H1 (cell line): ENCODE measurements around the gene GMEB2. TPM values are rescaled to one million over a fixed set of nuclear protein-coding genes. Genes with fewer than 3 reads are reported as not detected.

Source experiments
- BCL11A ChIP-seq, 2 experiments: IDR thresholded peaks; one replicate each; pipeline ENCODE4 v1.6.1; 2011; ENCODE audit warnings: low read depth in 2 of 2, low read length in 2 of 2, mild to moderate bottlenecking in 2 of 2
- CHD7 ChIP-seq: fragments of 300-600 bp; sonication (generic); IDR thresholded peaks from 2 replicates; pipeline ENCODE4 v1.7.1; 2012; ENCODE audit warnings: low read length, moderate library complexity, mild to moderate bottlenecking, inconsistent platforms; ENCODE audit not compliant: insufficient replicate concordance
- PHF8 ChIP-seq: fragments of 200-600 bp; sonication (generic); conservative IDR thresholded peaks from 2 replicates; pipeline ENCODE4 v1.7.1; 2012; ENCODE audit warnings: low read depth, mild to moderate bottlenecking, inconsistent platforms, low read length, moderate library complexity
- polyA plus RNA-seq, 7 experiments: library from polyadenylated mRNA; depleted of rRNA in 3 of 7; stranded (reverse) in 5 of 7; unstranded in 2 of 7; fragments of >200 nt in 5 of 7; fragments of 200-250 nt in 2 of 7; gene quantifications; 1 replicate in 5 of 7; 2 replicates in 1 of 7; 4 replicates in 1 of 7; pipeline versions ENCODE4 v1.2.1 to v1.2.3, GENCODE V29; 2011 to 2013; ENCODE audit warnings: missing spikeins in 2 of 7, mixed read lengths in 2 of 7
- total RNA-seq: library from RNA; stranded (reverse); fragmentation: NEBNext Ultra II Directional; extraction: Animal tissue kit (Norgen Biotek cat#: 25700); gene quantifications from 2 replicates; pipeline ENCODE4 v1.2.1, GENCODE V29; 2021

GMEB2 gene
- total and polyA plus RNA-seq, 2 of the 8 experiments (the other 6 are each of a cell fraction or from before 2014, with no cell fraction given), result 12.9 to 14.2 TPM

GRCh38 chr20:63579017-63579694 lies 47.7 kb downstream of the GMEB2 start (continued):
- TF ChIP-seq CHD7, result no peak
- TF ChIP-seq BCL11A (IDR thresholded peaks at IDR 0.05; ENCODE audit: low read depth in 2 of 2, low read length in 2 of 2), result no peak
- TF ChIP-seq PHF8, result no peak
- TF ChIP-seq, all 59 proteins: peak for 1
